Vagina (tissue), 2 donors: Measurements from ENCODE around the gene GABBR1.

Experiments
- POLR2A ChIP-seq, 2 donors: fragments of 450-650 bp; IDR thresholded peaks; one replicate each; pipeline ENCODE4 v1.6.1; 2017; ENCODE audit warnings: antibody characterized with exemption in 2 of 2, mild to moderate bottlenecking in 2 of 2, moderate library complexity in 2 of 2
- TF ChIP-seq, protein P1 (sequence below), 3 experiments: fragments of 450-650 bp in 2 of 3; fragments of 200-600 bp in 1 of 3; sonication (generic) in 1 of 3; IDR thresholded peaks; one replicate each; pipeline ENCODE4 v1.5.1; 2017 to 2019; ENCODE audit warnings: antibody characterized with exemption in 3 of 3, mild to moderate bottlenecking in 2 of 3, moderate library complexity in 2 of 3

DNA sequence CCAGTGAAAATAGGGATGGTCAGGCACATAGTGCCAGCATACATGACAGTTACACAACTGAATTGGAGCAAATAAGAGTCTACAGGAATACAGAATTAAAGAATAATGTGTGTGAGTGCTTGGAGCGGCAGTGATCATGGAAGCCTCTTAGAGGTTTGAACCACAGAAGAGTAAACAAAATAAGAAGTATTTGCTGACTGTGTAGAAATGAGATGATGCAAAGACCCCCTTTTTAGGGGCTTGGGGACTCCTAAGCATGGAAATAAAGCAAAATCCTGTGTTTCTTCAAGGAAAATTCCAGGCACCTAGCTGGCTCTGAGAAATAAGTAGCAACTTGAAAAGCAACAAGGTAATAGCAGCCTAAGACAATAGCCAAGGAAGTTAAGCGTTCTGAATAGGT is 41.3 kb downstream of the GABBR1 start:
- TF ChIP-seq, protein P1, sequence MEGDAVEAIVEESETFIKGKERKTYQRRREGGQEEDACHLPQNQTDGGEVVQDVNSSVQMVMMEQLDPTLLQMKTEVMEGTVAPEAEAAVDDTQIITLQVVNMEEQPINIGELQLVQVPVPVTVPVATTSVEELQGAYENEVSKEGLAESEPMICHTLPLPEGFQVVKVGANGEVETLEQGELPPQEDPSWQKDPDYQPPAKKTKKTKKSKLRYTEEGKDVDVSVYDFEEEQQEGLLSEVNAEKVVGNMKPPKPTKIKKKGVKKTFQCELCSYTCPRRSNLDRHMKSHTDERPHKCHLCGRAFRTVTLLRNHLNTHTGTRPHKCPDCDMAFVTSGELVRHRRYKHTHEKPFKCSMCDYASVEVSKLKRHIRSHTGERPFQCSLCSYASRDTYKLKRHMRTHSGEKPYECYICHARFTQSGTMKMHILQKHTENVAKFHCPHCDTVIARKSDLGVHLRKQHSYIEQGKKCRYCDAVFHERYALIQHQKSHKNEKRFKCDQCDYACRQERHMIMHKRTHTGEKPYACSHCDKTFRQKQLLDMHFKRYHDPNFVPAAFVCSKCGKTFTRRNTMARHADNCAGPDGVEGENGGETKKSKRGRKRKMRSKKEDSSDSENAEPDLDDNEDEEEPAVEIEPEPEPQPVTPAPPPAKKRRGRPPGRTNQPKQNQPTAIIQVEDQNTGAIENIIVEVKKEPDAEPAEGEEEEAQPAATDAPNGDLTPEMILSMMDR (IDR thresholded peaks at IDR 0.05), result no peak
- TF ChIP-seq POLR2A (IDR thresholded peaks at IDR 0.05), result no peak
